ENCODE measurements around the gene S1PR4.
A peak's percentile ranks its signal among the peaks of the same experiment; 100 is the strongest.

Gene S1PR4

DNA sequence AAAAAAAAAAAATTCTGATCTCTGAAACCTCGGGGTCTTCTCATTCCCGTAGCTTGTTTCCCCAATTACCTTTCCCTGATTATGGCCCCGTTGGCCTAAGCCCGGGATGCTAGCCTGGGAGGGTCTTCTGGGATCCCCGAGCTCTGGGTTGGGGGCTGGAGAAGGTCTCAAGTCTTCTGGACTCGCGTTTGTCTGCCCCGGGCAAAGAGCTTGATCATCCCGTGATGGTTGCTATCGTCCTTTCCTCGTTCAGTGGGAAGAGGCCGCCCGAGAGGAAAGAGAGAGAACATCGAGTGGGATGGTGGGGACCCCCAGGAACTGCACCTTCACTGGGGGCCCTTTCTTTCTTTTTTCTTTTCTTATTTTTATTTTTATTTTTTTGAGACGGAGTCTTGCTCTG, 40.3 kb upstream of the S1PR4 start:
- DNase-seq: no peak
- Histone ChIP-seq H3K4me2 (ENCODE audit: low read length) (no peak overlapping the region), H3K14ac (ENCODE audit: low read length) (no peak overlapping the region), H4K91ac (ENCODE audit: low read depth, low read length) (no peak overlapping the region), H3K4ac (ENCODE audit: low read depth, low read length) (no peak overlapping the region), H3K4me3 (ENCODE audit: low read depth, low read length) (no peak overlapping the region), H3K23ac (ENCODE audit: low read length) (no peak overlapping the region), H2AFZ (ENCODE audit: insufficient read depth, low read length, poor library complexity) (no peak overlapping the region), H2BK120ac (ENCODE audit: insufficient read depth, low read length, poor library complexity) (no peak overlapping the region), H3K18ac (ENCODE audit: low read length) (no peak overlapping the region), H2BK12ac (ENCODE audit: low read length) (no peak overlapping the region), H4K12ac (ENCODE audit: low read depth, low read length) (no peak overlapping the region), H3K4me1 (ENCODE audit: control insufficient read depth in 1 of 2, insufficient read depth in 2 of 2, low read length in 2 of 2) (no peaks in the 10 kb centered on the region), H2BK5ac (ENCODE audit: low read depth, low read length, poor library complexity) (no peak overlapping the region), H3K9me3 (ENCODE audit: insufficient read depth, low read depth, low read length) (no peaks in the 10 kb centered on the region), H3K9ac (ENCODE audit: low read length) (no peak overlapping the region), H3K27me3 (ENCODE audit: insufficient read depth, low read length) (no peaks in the 10 kb centered on the region), H2AK5ac (ENCODE audit: low read length) (no peak overlapping the region), H3K36me3 (ENCODE audit: control insufficient read depth in 1 of 2, insufficient read depth in 2 of 2, low read length in 2 of 2) (no peaks in the 10 kb centered on the region), H4K8ac (ENCODE audit: low read depth, low read length) (no peak overlapping the region), H3K27ac (ENCODE audit: low read depth, low read length) (no peak overlapping the region), H3K79me2 (ENCODE audit: control insufficient read depth, insufficient read depth, low read length, poor library complexity) (no peaks in the 10 kb centered on the region), H3K79me1 (ENCODE audit: low read length) (no peaks in the 10 kb centered on the region)
- no CpG with 5 or more reads among the region's 15 CpGs for WGBS (ENCODE audit: extremely low coverage, insufficient coverage, insufficient read length)

DNA sequence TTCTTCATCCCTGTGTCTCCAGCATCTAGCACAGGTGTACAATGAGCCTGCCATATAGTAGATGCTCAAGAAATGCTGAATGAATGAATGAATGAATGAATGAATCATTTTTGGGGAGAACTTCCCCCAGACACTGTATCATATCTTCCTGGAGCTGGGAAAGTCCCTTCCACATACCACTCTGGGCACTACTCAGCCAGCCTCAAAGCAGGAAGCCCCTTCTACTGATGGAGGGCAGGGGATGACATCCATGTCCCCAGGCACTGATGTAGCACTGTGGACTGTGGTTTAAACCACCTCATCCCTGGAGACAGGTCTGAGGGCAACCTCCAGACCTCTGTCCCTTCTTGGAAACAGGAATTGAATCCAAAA, 37.9 kb upstream of the S1PR4 start:
- Histone ChIP-seq H3K18ac (ENCODE audit: low read length) (no peak overlapping the region), H3K4me1 (ENCODE audit: control insufficient read depth in 1 of 2, insufficient read depth in 2 of 2, low read length in 2 of 2) (no peaks in the 10 kb centered on the region), H4K8ac (ENCODE audit: low read depth, low read length) (no peak overlapping the region), H2AFZ (ENCODE audit: insufficient read depth, low read length, poor library complexity) (no peak overlapping the region), H4K12ac (ENCODE audit: low read depth, low read length) (no peak overlapping the region), H3K27me3 (ENCODE audit: insufficient read depth, low read length) (no peaks in the 10 kb centered on the region), H3K4ac (ENCODE audit: low read depth, low read length) (no peak overlapping the region), H2AK5ac (ENCODE audit: low read length) (no peak overlapping the region), H4K91ac (ENCODE audit: low read depth, low read length) (no peak overlapping the region), H3K23ac (ENCODE audit: low read length) (no peak overlapping the region), H2BK120ac (ENCODE audit: insufficient read depth, low read length, poor library complexity) (no peak overlapping the region), H3K9ac (ENCODE audit: low read length) (no peak overlapping the region), H2BK5ac (ENCODE audit: low read depth, low read length, poor library complexity) (no peak overlapping the region), H3K4me2 (ENCODE audit: low read length) (no peak overlapping the region), H3K9me3 (ENCODE audit: insufficient read depth, low read depth, low read length) (no peaks in the 10 kb centered on the region), H3K79me2 (ENCODE audit: control insufficient read depth, insufficient read depth, low read length, poor library complexity) (no peaks in the 10 kb centered on the region), H2BK12ac (ENCODE audit: low read length) (no peak overlapping the region), H3K27ac (ENCODE audit: low read depth, low read length) (no peak overlapping the region), H3K79me1 (ENCODE audit: low read length) (no peaks in the 10 kb centered on the region), H3K14ac (ENCODE audit: low read length) (no peak overlapping the region), H3K4me3 (ENCODE audit: low read depth, low read length) (no peak overlapping the region), H3K36me3 (ENCODE audit: control insufficient read depth in 1 of 2, insufficient read depth in 2 of 2, low read length in 2 of 2) (no peaks in the 10 kb centered on the region)
- no peak for DNase-seq

DNA sequence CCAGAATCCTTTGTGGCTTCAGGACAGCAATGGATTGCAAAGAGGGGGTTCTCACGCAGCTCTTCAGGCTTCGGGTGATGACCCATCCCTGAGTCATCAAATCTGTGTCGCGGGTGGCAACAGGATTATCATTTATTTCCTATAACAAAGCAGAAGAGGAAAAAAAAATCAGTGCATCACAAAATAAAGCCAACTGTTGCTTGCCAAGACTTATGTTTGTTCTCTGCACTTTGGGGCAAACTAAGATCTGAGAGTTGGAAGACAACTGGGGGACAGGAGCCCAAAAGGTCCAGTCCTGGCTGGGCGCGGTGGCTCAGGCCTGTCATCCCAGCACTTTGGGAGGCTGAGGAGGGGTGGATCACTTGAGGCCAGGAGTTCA, 36.3 kb upstream of the S1PR4 start:
- Histone ChIP-seq H2BK12ac (ENCODE audit: low read length) (no peak overlapping the region), H4K8ac (ENCODE audit: low read depth, low read length) (no peak overlapping the region), H3K4me3 (ENCODE audit: low read depth, low read length) (no peak overlapping the region), H4K12ac (ENCODE audit: low read depth, low read length) (no peak overlapping the region), H2BK120ac (ENCODE audit: insufficient read depth, low read length, poor library complexity) (no peak overlapping the region), H3K27ac (ENCODE audit: low read depth, low read length) (no peak overlapping the region), H3K79me2 (ENCODE audit: control insufficient read depth, insufficient read depth, low read length, poor library complexity) (no peaks in the 10 kb centered on the region), H2AK5ac (ENCODE audit: low read length) (no peak overlapping the region), H3K14ac (ENCODE audit: low read length) (no peak overlapping the region), H3K4me1 (ENCODE audit: control insufficient read depth in 1 of 2, insufficient read depth in 2 of 2, low read length in 2 of 2) (no peaks in the 10 kb centered on the region), H2AFZ (ENCODE audit: insufficient read depth, low read length, poor library complexity) (no peak overlapping the region), H3K23ac (ENCODE audit: low read length) (no peak overlapping the region), H3K4me2 (ENCODE audit: low read length) (no peak overlapping the region), H3K4ac (ENCODE audit: low read depth, low read length) (no peak overlapping the region), H3K27me3 (ENCODE audit: insufficient read depth, low read length) (no peaks in the 10 kb centered on the region), H3K9ac (ENCODE audit: low read length) (no peak overlapping the region), H3K18ac (ENCODE audit: low read length) (no peak overlapping the region), H2BK5ac (ENCODE audit: low read depth, low read length, poor library complexity) (no peak overlapping the region), H3K36me3 (ENCODE audit: control insufficient read depth in 1 of 2, insufficient read depth in 2 of 2, low read length in 2 of 2) (no peaks in the 10 kb centered on the region), H3K9me3 (ENCODE audit: insufficient read depth, low read depth, low read length) (peaks cover 1% of the 10 kb centered on the region), H3K79me1 (ENCODE audit: low read length) (no peaks in the 10 kb centered on the region), H4K91ac (ENCODE audit: low read depth, low read length) (no peak overlapping the region)
- DNase-seq: peak in 1 of 2 donors; percentile 36
- WGBS (ENCODE audit: extremely low coverage, insufficient coverage, insufficient read length): no CpG with 5 or more reads among the region's 6 CpGs

DNA sequence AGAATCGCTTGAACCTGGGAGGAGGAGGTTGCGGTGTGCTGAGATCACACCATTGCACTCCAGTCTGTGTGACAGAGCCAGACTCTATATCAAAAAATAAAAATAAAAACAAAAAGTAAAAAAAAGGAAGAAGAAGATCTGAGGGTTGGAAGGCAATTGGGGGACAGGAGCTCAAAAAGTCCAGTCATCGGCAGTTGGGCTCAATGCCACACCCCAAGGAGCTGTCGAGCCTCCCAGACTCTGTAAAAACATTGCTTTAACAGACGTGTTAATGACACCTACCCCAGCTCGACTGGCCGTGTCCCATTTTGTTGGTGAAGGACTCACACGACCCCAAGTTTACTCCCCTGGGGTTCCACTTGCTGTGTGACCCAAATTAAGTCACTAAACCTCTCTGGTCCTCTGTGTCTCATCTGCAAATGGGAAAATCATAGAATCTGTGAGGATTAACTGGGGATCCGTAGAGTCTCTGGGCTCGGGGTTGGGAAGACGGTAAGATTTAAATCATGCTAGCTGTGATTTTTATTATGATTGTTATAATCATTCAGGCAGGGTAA, 35.7 kb upstream of the S1PR4 start:
- Histone ChIP-seq H4K12ac (ENCODE audit: low read depth, low read length) (no peak overlapping the region), H3K27me3 (ENCODE audit: insufficient read depth, low read length) (no peaks in the 10 kb centered on the region), H3K9ac (ENCODE audit: low read length) (no peak overlapping the region), H3K4me3 (ENCODE audit: low read depth, low read length) (no peak overlapping the region), H3K79me1 (ENCODE audit: low read length) (no peaks in the 10 kb centered on the region), H2AK5ac (ENCODE audit: low read length) (no peak overlapping the region), H2BK120ac (ENCODE audit: insufficient read depth, low read length, poor library complexity) (no peak overlapping the region), H2AFZ (ENCODE audit: insufficient read depth, low read length, poor library complexity) (no peak overlapping the region), H3K9me3 (ENCODE audit: insufficient read depth, low read depth, low read length) (peaks cover 1% of the 10 kb centered on the region), H4K8ac (ENCODE audit: low read depth, low read length) (no peak overlapping the region), H4K91ac (ENCODE audit: low read depth, low read length) (no peak overlapping the region), H3K4ac (ENCODE audit: low read depth, low read length) (no peak overlapping the region), H3K27ac (ENCODE audit: low read depth, low read length) (no peak overlapping the region), H2BK5ac (ENCODE audit: low read depth, low read length, poor library complexity) (no peak overlapping the region), H3K79me2 (ENCODE audit: control insufficient read depth, insufficient read depth, low read length, poor library complexity) (no peaks in the 10 kb centered on the region), H3K4me1 (ENCODE audit: control insufficient read depth in 1 of 2, insufficient read depth in 2 of 2, low read length in 2 of 2) (no peaks in the 10 kb centered on the region), H3K18ac (ENCODE audit: low read length) (no peak overlapping the region), H3K14ac (ENCODE audit: low read length) (no peak overlapping the region), H3K4me2 (ENCODE audit: low read length) (no peak overlapping the region), H2BK12ac (ENCODE audit: low read length) (no peak overlapping the region), H3K36me3 (ENCODE audit: control insufficient read depth in 1 of 2, insufficient read depth in 2 of 2, low read length in 2 of 2) (no peaks in the 10 kb centered on the region), H3K23ac (ENCODE audit: low read length) (no peak overlapping the region)
- no CpG with 5 or more reads among the region's 11 CpGs for WGBS (ENCODE audit: extremely low coverage, insufficient coverage, insufficient read length)
- DNase-seq: no peak

Measured in trophoblast cell (in vitro differentiated cells and primary cell).